GM19328 (cell line): Measurements from ENCODE around the gene MORC1.

Experiments used
- ATAC-seq: cut with Tn5 transposase; IDR thresholded peaks from one replicate; pipeline ENCODE4 v1.9.1; 2021; ENCODE audit warnings: mild to moderate bottlenecking, moderate library complexity; ENCODE audit not compliant: unreplicated experiment

Gene MORC1

GRCh38 chr3:109033000-109033660 lies 84.8 kb downstream of the MORC1 start:
- ATAC-seq = no peak

- no peak for ATAC-seq
Observed at GRCh38 chr3:109028753-109029152, 89.2 kb downstream of the MORC1 start.

GRCh38 chr3:109026821-109027220 lies 91.1 kb downstream of the MORC1 start:
- no peak for ATAC-seq

- ATAC-seq = no peak
Observed at GRCh38 chr3:109025896-109026295, 92.0 kb downstream of the MORC1 start.

GRCh38 chr3:109023656-109024254 lies 94.2 kb downstream of the MORC1 start:
- ATAC-seq = peak; percentile 59

GRCh38 chr3:109023167-109023566 lies 94.8 kb downstream of the MORC1 start:
- no peak for ATAC-seq

GRCh38 chr3:109021556-109021955 lies 96.4 kb downstream of the MORC1 start:
- ATAC-seq = no peak

GRCh38 chr3:109018828-109019227 lies 99.1 kb downstream of the MORC1 start:
- no peak for ATAC-seq

- ATAC-seq = no peak
Observed at GRCh38 chr3:109005443-109005842, 112.5 kb downstream of the MORC1 start.

GRCh38 chr3:108998436-108998835 lies 119.5 kb downstream of the MORC1 start:
- no peak for ATAC-seq

- ATAC-seq = no peak
Observed at GRCh38 chr3:108985844-108986243, 132.1 kb downstream of the MORC1 start.

GRCh38 chr3:108983051-108983450 lies 134.9 kb downstream of the MORC1 start:
- no peak for ATAC-seq

- ATAC-seq = no peak
Observed at GRCh38 chr3:108976058-108976457, 141.9 kb downstream of the MORC1 start.

GRCh38 chr3:108973019-108973418 lies 144.9 kb downstream of the MORC1 start:
- ATAC-seq = no peak

GRCh38 chr3:108972482-108972881 lies 145.5 kb downstream of the MORC1 start:
- ATAC-seq = no peak

- ATAC-seq = no peak
Observed at GRCh38 chr3:108970561-108970960, 147.4 kb downstream of the MORC1 start.

GRCh38 chr3:108966773-108967172 lies 151.2 kb downstream of the MORC1 start:
- no peak for ATAC-seq

- no peak for ATAC-seq
Observed at GRCh38 chr3:108959017-108959416, 158.9 kb downstream of the MORC1 start.

GRCh38 chr3:108953700-108954099 lies 164.2 kb downstream of the MORC1 start, which contains the start of gene GUCA1C:
Gene GUCA1C, minus strand, starts transcription at chr3:108953879. Its CDS starts 117 bp downstream, at chr3:108953762.
- no peak for ATAC-seq

GRCh38 chr3:108953210-108953609 lies 164.7 kb downstream of the MORC1 start:
- no peak for ATAC-seq

GRCh38 chr3:108951820-108952501 lies 166.0 kb downstream of the MORC1 start:
- ATAC-seq = no peak

GRCh38 chr3:108947855-108948254 lies 170.1 kb downstream of the MORC1 start:
- ATAC-seq = no peak
